Stimulated activated CD8-positive, alpha-beta memory T cell treated with anti-CD3 and anti-CD28 coated beads, Interleukin-7, amount 100 ng/mL, for 1 hour (primary cell): ENCODE results near the gene TBC1D25.
A peak's percentile ranks its signal among the peaks of the same experiment; 100 is the strongest.
"Not testable (repeated sequence)": the region's sequence is repeated elsewhere in the genome, so short reads cannot be mapped to it uniquely, and the experiment has no call there.

Experiments
- DNase-seq, 2 donors: peaks; one replicate each; pipeline ENCODE4 v3.0.0-alpha.2; 2020; ENCODE audit warnings: low read depth in 2 of 2

TBC1D25 gene

GRCh38 chrX:48516285-48516684, 23.2 kb upstream of the TBC1D25 start:
- no peak for DNase-seq

GRCh38 chrX:48516987-48517386, 22.5 kb upstream of the TBC1D25 start:
- no peak for DNase-seq

GRCh38 chrX:48519481-48519880, 20.0 kb upstream of the TBC1D25 start:
- DNase-seq, result not testable (repeated sequence)

GRCh38 chrX:48520455-48520854, 19.1 kb upstream of the TBC1D25 start:
- no peak for DNase-seq

DNA sequence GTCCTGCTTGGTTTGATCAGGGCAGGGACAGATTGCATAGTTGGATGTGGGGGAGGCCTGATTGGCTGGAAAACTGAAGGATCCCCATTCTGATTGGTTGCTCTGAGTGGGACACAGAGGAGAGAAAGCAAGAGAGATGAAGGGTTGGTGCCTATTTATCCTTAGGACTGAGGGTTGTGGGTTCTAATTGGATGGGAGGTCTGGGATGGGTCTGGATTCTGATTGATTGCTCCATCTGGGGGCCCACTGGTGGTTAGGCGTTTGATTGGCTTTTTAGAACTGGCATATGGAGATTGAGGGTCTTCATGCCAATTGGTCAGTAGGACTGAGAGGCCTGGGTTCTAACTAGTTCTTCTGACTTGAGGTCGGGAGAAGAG, 18.6 kb upstream of the TBC1D25 start:
- no peak for DNase-seq

GRCh38 chrX:48521353-48522243, 17.9 kb upstream of the TBC1D25 start, which contains the start of gene EBP:
Gene EBP (plus strand): TSS chrX:48521808. CDS start chrX:48523772, 1,964 bp downstream.
- DNase-seq, result peak; percentile 78 to 81

DNA sequence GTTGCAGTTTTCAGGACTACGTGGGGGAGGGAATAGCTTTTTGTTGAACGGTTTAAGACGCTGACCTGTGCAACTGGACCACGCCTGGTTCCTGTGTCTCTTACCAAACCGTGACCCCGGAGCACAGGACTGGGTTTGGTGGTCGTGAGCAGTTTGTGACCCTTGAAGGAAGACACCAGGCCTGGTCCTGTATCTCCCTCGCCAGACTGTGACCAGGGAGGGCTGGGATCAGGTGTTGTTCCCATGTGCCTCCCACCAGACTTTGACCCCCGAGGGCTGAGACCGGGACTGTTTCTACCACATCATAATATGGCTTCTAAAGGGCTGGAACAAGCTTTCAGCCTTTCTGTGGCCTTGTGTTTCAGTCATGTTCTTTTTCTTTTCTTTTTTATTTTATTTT, 17.2 kb upstream of the TBC1D25 start:
- DNase-seq, result no peak

- DNase-seq, result no peak
Measured at GRCh38 chrX:48523682-48524081, 15.8 kb upstream of the TBC1D25 start.

GRCh38 chrX:48525853-48526252, 13.7 kb upstream of the TBC1D25 start:
- DNase-seq, result not testable (repeated sequence)

- DNase-seq, result no peak
Measured at GRCh38 chrX:48530736-48531135, 8.8 kb upstream of the TBC1D25 start.

DNA sequence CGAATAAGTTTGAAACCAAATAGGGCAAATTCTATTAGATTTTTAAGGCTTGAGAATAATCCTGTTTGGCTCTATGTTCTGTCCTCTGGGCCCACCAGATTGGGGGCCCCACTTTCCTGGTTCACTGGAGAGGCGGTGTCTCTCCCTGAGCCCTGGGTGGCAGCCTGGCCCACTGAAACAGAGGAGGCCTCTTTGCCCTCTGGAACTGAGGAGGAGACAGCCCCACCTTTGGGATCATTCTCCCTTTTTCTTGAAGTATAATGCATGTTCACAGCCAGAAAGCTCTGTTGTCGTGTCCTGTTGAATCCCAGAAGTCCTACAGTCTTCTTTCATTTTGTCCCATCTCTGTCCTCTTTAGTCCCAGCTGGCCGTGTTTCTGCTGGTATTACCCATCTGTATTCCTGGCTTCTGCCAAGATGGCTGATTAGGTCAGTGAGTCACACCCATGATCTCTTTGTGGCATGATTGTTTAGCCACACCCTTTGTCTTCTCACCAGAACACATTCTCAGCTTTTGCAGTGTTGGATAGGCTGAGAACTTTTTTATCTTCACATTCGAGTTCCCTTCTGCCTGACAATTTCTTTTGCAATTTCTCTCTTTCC, 8.1 kb upstream of the TBC1D25 start:
- DNase-seq, result no peak

GRCh38 chrX:48532161-48532560, 7.4 kb upstream of the TBC1D25 start:
- DNase-seq, result no peak

DNA sequence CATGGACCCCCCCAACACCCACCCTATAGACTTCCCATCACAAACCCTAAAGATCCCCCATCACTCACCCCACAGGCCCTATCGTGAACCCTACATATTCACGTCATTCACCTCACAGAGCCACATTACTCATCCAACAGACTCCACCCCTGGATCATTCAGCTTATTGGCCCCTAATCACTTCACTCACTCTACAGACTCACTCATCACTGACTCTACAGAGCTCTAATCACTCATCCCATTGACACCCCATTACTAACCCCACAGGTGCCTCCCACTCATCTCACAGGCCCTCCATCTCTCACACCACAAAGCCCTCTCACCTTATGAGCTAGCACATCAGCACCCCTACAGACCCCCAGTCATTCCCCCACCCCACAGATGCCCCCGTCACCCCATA, 6.3 kb upstream of the TBC1D25 start:
- DNase-seq, result no peak

- no peak for DNase-seq
Measured at GRCh38 chrX:48538641-48539344, 721 bp upstream of the TBC1D25 start.

- DNase-seq, result peak in 1 of 2 donors; percentile 11
Measured at GRCh38 chrX:48540028-48540375, 488 bp downstream of the TBC1D25 start.

GRCh38 chrX:48540480-48540879, 966 bp downstream of the TBC1D25 start:
- DNase-seq, result no peak

DNA sequence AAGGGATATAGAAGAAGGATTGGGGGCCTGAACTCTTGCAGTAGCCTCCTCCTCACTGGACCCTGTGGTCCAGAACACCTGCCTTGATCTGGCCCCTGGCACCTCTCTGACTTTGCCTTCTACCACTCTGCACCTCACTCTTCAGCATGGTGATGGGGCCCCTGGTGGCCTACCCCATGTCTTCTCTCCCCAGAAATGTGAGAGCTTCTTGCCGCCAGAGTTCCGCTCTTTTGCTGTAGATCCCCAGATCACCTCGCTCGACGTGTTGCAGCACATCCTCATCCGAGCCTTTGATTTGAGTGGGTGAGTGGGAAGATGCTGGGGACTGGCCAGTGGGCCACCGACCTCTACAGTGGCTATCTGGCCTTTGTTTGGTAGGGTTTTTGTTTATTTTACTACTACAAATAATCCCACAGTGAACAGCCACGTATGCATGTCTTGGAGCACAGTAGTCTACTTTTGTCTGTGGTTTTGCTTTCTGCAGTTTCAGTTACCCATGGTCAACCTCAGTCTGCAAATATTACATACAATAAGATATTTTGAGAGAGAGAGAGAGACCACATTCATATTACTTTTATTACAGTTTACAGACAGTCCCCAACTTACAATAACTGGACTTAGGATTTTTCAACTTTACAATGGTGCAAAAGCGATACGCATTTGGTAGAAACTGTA, 1.8 kb downstream of the TBC1D25 start:
- DNase-seq, result no peak

GRCh38 chrX:48548871-48549270, 9.4 kb downstream of the TBC1D25 start:
- no peak for DNase-seq

GRCh38 chrX:48555731-48556325, 16.3 kb downstream of the TBC1D25 start:
- not testable (repeated sequence) for DNase-seq

DNA sequence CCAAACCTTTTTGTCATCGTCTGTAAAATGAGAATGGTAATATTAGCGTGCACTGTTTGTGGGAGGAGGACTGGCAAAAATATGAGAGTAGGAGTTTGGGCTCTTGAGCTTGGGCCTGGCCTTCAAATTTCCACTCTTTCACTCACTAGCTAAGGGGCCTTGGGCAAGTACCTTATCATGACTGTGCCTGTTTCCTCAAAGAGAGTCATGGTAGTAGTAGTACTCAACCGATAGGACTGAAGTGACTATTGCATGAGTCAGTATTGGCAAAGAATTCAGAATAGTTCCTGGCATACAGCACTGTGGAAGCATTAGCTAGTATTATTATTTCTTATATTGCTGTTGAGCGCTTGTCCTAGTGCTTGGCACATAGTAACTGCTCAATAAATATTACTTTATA, 18.8 kb downstream of the TBC1D25 start:
- no peak for DNase-seq

- no peak for DNase-seq
Measured at GRCh38 chrX:48559636-48560035, 20.1 kb downstream of the TBC1D25 start.

DNA sequence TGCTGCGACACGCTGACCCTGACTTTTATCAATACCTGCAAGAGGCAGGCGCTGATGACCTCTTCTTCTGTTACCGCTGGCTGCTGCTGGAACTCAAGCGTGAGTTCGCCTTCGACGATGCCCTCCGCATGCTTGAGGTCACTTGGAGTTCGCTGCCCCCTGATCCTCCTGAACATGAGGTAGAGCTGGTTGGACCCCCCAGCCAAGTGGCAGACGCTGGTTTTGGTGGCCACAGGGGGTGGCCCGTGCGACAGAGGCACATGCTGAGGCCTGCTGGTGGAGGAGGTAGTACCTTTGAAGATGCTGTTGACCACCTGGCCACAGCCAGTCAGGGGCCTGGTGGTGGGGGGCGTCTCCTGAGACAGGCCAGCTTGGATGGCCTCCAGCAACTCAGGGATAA, 20.5 kb downstream of the TBC1D25 start:
- DNase-seq, result no peak
